ENCODE data around the gene ERGIC1. TPM values are rescaled to one million over a fixed set of nuclear protein-coding genes. Genes with fewer than 3 reads are reported as not detected.

ERGIC1 gene
- total RNA-seq, 3 donors from 2014 or later (not counting 1 experiment from before 2014, with no cell fraction given): 86.2 to 126 (median 121) TPM

GRCh38 chr5:172883066-172883465 is 49.0 kb downstream of the ERGIC1 start:
- Mint-ChIP-seq H3K4me1 (peaks cover 21 to 51% of the 10 kb centered on the region in 2 donors), H3K27me3 (ENCODE audit: low read depth in 2 of 2) (no peaks in the 10 kb centered on the region), H3K9me3 (no peaks in the 10 kb centered on the region), H3K4me3 (no peak overlapping the region), H3K27ac (peak overlapping the region; percentile 86 to 91), H3K36me3 (no peaks in the 10 kb centered on the region)
- no peak for TF ChIP-seq CTCF (IDR thresholded peaks at IDR 0.05)
- peaks cover 31% of the 10 kb centered on the region for H3K4me1 ChIP-seq (ENCODE audit: control insufficient read depth, insufficient read depth, low read length)
- H3K27me3 ChIP-seq (ENCODE audit: control insufficient read depth, insufficient read depth, low read length): no peaks in the 10 kb centered on the region
- no peak overlapping the region for H3K27ac ChIP-seq (ENCODE audit: low read length)
- no peaks in the 10 kb centered on the region for H3K36me3 ChIP-seq (ENCODE audit: control insufficient read depth, insufficient read depth, low read length)
- no peaks in the 10 kb centered on the region for H3K9me3 ChIP-seq (ENCODE audit: control insufficient read depth, insufficient read depth, low read length)
- WGBS (ENCODE audit: insufficient coverage): 92% methylated on average over 3 of the region's 3 CpGs
- ATAC-seq (no peak), DNase-seq (no peak)
- intact Hi-C loops (cut with micrococcal nuclease): loop anchor here (2.0 to 5.0 kb wide), 2 partner anchors 36 to 110 kb away; no protein-coding TSS in a partner anchor
- H3K4me3 ChIP-seq (ENCODE audit: low read length): no peak overlapping the region

- H3K4me3 Mint-ChIP-seq: no peak overlapping the region
- DNase-seq (no peak), ATAC-seq (no peak)
- peaks cover 28% of the 10 kb centered on the region for H3K4me1 ChIP-seq (ENCODE audit: control insufficient read depth, insufficient read depth, low read length)
- H3K27ac ChIP-seq (ENCODE audit: low read length): no peak overlapping the region
- WGBS (ENCODE audit: insufficient coverage): 81% methylated on average over 23 of the region's 23 CpGs
- peaks cover 15% of the 10 kb centered on the region for H3K36me3 ChIP-seq (ENCODE audit: control insufficient read depth, insufficient read depth, low read length)
- H3K36me3 Mint-ChIP-seq: no peaks in the 10 kb centered on the region
- no peaks in the 10 kb centered on the region for H3K9me3 Mint-ChIP-seq
- no peaks in the 10 kb centered on the region for H3K27me3 ChIP-seq (ENCODE audit: control insufficient read depth, insufficient read depth, low read length)
- TF ChIP-seq CTCF (IDR thresholded peaks at IDR 0.05): no peak
- no peaks in the 10 kb centered on the region for H3K9me3 ChIP-seq (ENCODE audit: control insufficient read depth, insufficient read depth, low read length)
- no peaks in the 10 kb centered on the region for H3K27me3 Mint-ChIP-seq (ENCODE audit: low read depth in 2 of 2)
- H3K4me1 Mint-ChIP-seq: peaks cover 21 to 50% of the 10 kb centered on the region in 2 donors
- no peak overlapping the region for H3K4me3 ChIP-seq (ENCODE audit: low read length)
- peak overlapping the region in 1 of 2 donors; percentile 72 for H3K27ac Mint-ChIP-seq
- intact Hi-C loops (cut with micrococcal nuclease): no loop called here
These were observed 51.7 kb downstream of the ERGIC1 start for GRCh38 chr5:172885597-172886340.

- no peak overlapping the region for H3K4me3 ChIP-seq (ENCODE audit: low read length)
- ATAC-seq: no peak
- TF ChIP-seq CTCF (IDR thresholded peaks at IDR 0.05): no peak
- peaks cover 15% of the 10 kb centered on the region for H3K36me3 ChIP-seq (ENCODE audit: control insufficient read depth, insufficient read depth, low read length)
- H3K9me3 ChIP-seq (ENCODE audit: control insufficient read depth, insufficient read depth, low read length): no peaks in the 10 kb centered on the region
- no peaks in the 10 kb centered on the region for H3K36me3 Mint-ChIP-seq
- H3K4me1 ChIP-seq (ENCODE audit: control insufficient read depth, insufficient read depth, low read length): peaks cover 25% of the 10 kb centered on the region
- no peak overlapping the region for H3K27ac ChIP-seq (ENCODE audit: low read length)
- intact Hi-C loops (cut with micrococcal nuclease): no loop called here
- no peaks in the 10 kb centered on the region for H3K9me3 Mint-ChIP-seq
- H3K27ac Mint-ChIP-seq: peak overlapping the region in 1 of 2 donors; percentile 72
- H3K4me3 Mint-ChIP-seq: no peak overlapping the region
- peaks cover 19 to 48% of the 10 kb centered on the region in 2 donors for H3K4me1 Mint-ChIP-seq
- no peak for DNase-seq
- no peaks in the 10 kb centered on the region for H3K27me3 Mint-ChIP-seq (ENCODE audit: low read depth in 2 of 2)
- H3K27me3 ChIP-seq (ENCODE audit: control insufficient read depth, insufficient read depth, low read length): no peaks in the 10 kb centered on the region
- 92% methylated on average over 3 of the region's 6 CpGs for WGBS (ENCODE audit: insufficient coverage)
These were observed 52.4 kb downstream of the ERGIC1 start for GRCh38 chr5:172886476-172886875.

Data from natural killer cell (primary cell).